NB4 (cell line): Measurements from ENCODE around the gene C22orf15.

Source experiments
- CTCF ChIP-seq: IDR thresholded peaks from one replicate; pipeline ENCODE4 v1.5.1; 2012; ENCODE audit warnings: low read depth, low read length
- MAX ChIP-seq: IDR thresholded peaks from 2 replicates; pipeline ENCODE4 v1.6.1; 2011; ENCODE audit warnings: low read depth, low read length
- POLR2A ChIP-seq: IDR thresholded peaks from 2 replicates; pipeline ENCODE4 v1.6.1; 2011; ENCODE audit warnings: mild to moderate bottlenecking; ENCODE audit not compliant: insufficient read length; ENCODE audit errors: extremely low read depth

GRCh38 chr22:23764899-23765881, 2.4 kb downstream of the C22orf15 start:
- TF ChIP-seq MAX (no peak), CTCF (no peak), POLR2A (no peak)
